Gastrocnemius medialis (tissue), 4 donors: Measurements from ENCODE around the gene FBRSL1. TPM values are rescaled to one million over a fixed set of nuclear protein-coding genes. Genes with fewer than 3 reads are reported as not detected.
A peak's percentile ranks its signal among the peaks of the same experiment; 100 is the strongest.

Source experiments
- ATAC-seq, 2 donors: fragments of 150-250 bp; one replicate each; pipeline ENCODE4 v1.9.1; 2016
- DNase-seq, 2 donors: peaks; one replicate each; pipeline ENCODE4 v3.0.0-alpha.2; 2019
- H3K27ac ChIP-seq, 4 donors: fragments of 200-600 bp; sonication (generic); 1 replicate in 1 of 4; 2 replicates in 3 of 4; pipeline ENCODE4 v1.5.1; 2016 to 2018; ENCODE audit warnings: mild to moderate bottlenecking in 2 of 4, moderate library complexity in 1 of 4
- H3K27me3 ChIP-seq, 3 donors: fragments of 200-600 bp; sonication (generic) in 2 of 3; 1 replicate in 1 of 3; 2 replicates in 2 of 3; pipeline versions ENCODE4 v1.5.1 to v1.6.0; 2016 to 2019; ENCODE audit warnings: mild to moderate bottlenecking in 1 of 3, moderate library complexity in 1 of 3
- H3K36me3 ChIP-seq, 2 donors: fragments of 200-600 bp; sonication (generic) in 1 of 2; one replicate each; pipeline ENCODE4 v1.5.1; 2017 to 2018
- H3K4me1 ChIP-seq, 2 donors: fragments of 200-600 bp; sonication (generic) in 1 of 2; one replicate each; pipeline ENCODE4 v1.5.1; 2016 to 2017; ENCODE audit warnings: mild to moderate bottlenecking in 2 of 2
- H3K4me3 ChIP-seq, 4 donors: fragments of 200-600 bp; sonication (generic) in 3 of 4; 1 replicate in 1 of 4; 2 replicates in 3 of 4; pipeline ENCODE4 v1.5.1; 2016 to 2019; ENCODE audit warnings: mild to moderate bottlenecking in 2 of 4
- H3K9me3 ChIP-seq, 3 donors: fragments of 200-600 bp; sonication (generic) in 2 of 3; 1 replicate in 1 of 3; 2 replicates in 2 of 3; pipeline ENCODE4 v1.5.1; 2016 to 2019
- POLR2A ChIP-seq, 2 donors: fragments of 450-650 bp; IDR thresholded peaks; one replicate each; pipeline ENCODE4 v1.6.1; 2017; ENCODE audit warnings: antibody characterized with exemption in 2 of 2, mild to moderate bottlenecking in 2 of 2, moderate library complexity in 2 of 2
- in situ Hi-C, 4 donors: fragments of 200-750 bp; cut with MboI; loops; one replicate each; pipeline versions ENCODE4 v1.15.0 to v1.8.0; 2017; ENCODE audit warnings: low sequenced_read_pairs in 4 of 4
- intact Hi-C: fragments of 100-400 bp; cut with DNase I; formaldehyde crosslinking; loops from one replicate; pipeline ENCODE4 v1.15.1; 2023; ENCODE audit warnings: low total_unique reads
- total RNA-seq, 4 donors: library from RNA; depleted of rRNA; stranded (reverse); fragments of >200 nt; gene quantifications; one replicate each; pipeline versions ENCODE4 v1.1.0 to v1.2.3, GENCODE V29; 2016
- TF ChIP-seq, protein P1 (sequence below), 5 experiments: fragments of 450-650 bp in 3 of 5; fragments of 200-600 bp in 2 of 5; sonication (generic) in 2 of 5; IDR thresholded peaks in 4 of 5; conservative IDR thresholded peaks in 1 of 5; 1 replicate in 4 of 5; 2 replicates in 1 of 5; pipeline ENCODE4 v1.5.1; 2016 to 2019; ENCODE audit warnings: antibody characterized with exemption in 5 of 5, mild to moderate bottlenecking in 3 of 5, moderate library complexity in 3 of 5

Gene FBRSL1
- total RNA-seq, 4 donors from 2014 or later, result 8.4 to 29.4 (median 22.8) TPM

DNA sequence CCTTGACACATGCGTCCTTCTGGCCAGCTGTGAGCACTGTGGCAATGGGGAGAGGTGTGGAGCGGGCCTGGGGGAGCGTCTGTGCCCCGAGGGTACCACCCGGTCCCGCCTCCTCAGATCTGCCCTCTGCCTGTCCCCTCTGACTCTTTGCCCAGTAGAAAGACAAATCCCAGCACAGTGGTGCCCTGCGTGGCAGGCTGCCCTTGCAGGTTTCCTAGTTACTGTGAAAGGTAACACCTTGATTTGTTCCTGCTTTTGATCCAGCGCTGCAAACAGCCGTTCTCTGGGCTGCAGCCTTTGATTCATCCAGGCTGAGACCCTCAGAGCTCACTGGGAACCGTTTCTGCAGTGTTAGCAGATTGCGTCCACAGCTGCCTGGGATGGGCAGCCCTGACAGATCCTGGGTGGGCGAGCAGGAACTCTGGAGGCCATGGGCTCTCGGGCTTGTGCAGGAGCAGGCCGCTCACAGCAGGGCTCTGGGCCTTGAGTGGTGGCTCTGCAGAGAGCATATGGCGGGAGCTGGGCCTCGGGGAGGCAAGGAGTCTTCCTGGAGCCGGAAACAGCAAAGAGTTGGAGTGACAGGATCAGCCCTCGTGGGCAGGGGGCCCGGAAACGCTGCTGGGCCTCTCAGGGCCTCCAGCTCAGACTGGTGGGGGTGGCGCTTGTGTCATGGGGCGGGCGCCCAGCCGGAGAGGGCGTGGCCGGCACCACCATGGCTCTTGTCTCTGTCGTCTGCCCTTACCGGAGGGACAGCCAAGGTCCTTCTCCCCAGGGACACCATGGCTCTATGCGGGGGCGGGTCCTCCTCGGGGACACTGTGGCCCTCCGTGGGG is 16.6 kb downstream of the FBRSL1 start:
- Histone ChIP-seq H3K27me3 (no peaks in the 10 kb centered on the region), H3K4me3 (peak overlapping the region; percentile 33 to 50 (median 43)), H3K36me3 (peaks cover 0 to 10% of the 10 kb centered on the region in 2 donors), H3K27ac (peak overlapping the region; percentile 76 to 87 (median 80)), H3K4me1 (peaks cover 55 to 57% of the 10 kb centered on the region in 2 donors), H3K9me3 (no peaks in the 10 kb centered on the region)
- DNase-seq (peak; percentile 67 to 84), ATAC-seq (peak; percentile 81 to 83)
- intact Hi-C loops, result loop anchor here (2.0 kb wide), 1 partner anchor 16 kb away; the partner anchor contains the start of gene FBRSL1
- in situ Hi-C loops, result no loop called here
- TF ChIP-seq, protein P1, sequence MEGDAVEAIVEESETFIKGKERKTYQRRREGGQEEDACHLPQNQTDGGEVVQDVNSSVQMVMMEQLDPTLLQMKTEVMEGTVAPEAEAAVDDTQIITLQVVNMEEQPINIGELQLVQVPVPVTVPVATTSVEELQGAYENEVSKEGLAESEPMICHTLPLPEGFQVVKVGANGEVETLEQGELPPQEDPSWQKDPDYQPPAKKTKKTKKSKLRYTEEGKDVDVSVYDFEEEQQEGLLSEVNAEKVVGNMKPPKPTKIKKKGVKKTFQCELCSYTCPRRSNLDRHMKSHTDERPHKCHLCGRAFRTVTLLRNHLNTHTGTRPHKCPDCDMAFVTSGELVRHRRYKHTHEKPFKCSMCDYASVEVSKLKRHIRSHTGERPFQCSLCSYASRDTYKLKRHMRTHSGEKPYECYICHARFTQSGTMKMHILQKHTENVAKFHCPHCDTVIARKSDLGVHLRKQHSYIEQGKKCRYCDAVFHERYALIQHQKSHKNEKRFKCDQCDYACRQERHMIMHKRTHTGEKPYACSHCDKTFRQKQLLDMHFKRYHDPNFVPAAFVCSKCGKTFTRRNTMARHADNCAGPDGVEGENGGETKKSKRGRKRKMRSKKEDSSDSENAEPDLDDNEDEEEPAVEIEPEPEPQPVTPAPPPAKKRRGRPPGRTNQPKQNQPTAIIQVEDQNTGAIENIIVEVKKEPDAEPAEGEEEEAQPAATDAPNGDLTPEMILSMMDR (IDR thresholded peaks at IDR 0.05 in 4 of 5, conservative IDR thresholded peaks at IDR 0.05 in 1 of 5), result no peak
- no peak for TF ChIP-seq POLR2A (IDR thresholded peaks at IDR 0.05)

DNA sequence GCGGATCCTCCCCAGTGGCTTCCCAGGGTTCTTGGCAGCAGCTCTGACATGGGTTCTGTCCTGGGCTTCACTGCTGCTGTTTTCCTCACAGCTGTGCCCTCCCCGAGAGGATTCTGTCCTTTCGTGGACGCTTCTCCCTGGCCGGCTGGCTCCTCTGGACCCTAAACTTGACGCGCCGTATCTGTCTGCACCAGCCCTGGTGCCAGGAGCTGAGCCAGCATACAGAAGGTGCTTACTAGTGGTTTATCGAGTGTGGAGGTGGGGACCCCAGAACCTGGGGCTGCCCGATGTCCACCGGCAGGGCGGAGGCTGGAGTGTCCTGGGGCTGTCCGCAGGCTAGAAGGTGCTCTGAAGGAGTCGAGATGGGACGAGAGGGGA is 17.2 kb downstream of the FBRSL1 start:
- DNase-seq (no peak), ATAC-seq (peak; percentile 43 to 49)
- Histone ChIP-seq H3K4me3 (peak overlapping the region; percentile 33 to 50 (median 43)), H3K27ac (peak overlapping the region; percentile 76 to 87 (median 80)), H3K9me3 (no peaks in the 10 kb centered on the region), H3K36me3 (peaks cover 0 to 10% of the 10 kb centered on the region in 2 donors), H3K27me3 (no peaks in the 10 kb centered on the region), H3K4me1 (peaks cover 49 to 51% of the 10 kb centered on the region in 2 donors)
- in situ Hi-C loops, result no loop called here
- TF ChIP-seq, protein P1 (IDR thresholded peaks at IDR 0.05 in 4 of 5, conservative IDR thresholded peaks at IDR 0.05 in 1 of 5), result no peak
- no peak for TF ChIP-seq POLR2A (IDR thresholded peaks at IDR 0.05)
- intact Hi-C loops, result loop anchor here (2.0 kb wide), 1 partner anchor 16 kb away; the partner anchor contains the start of gene FBRSL1

DNA sequence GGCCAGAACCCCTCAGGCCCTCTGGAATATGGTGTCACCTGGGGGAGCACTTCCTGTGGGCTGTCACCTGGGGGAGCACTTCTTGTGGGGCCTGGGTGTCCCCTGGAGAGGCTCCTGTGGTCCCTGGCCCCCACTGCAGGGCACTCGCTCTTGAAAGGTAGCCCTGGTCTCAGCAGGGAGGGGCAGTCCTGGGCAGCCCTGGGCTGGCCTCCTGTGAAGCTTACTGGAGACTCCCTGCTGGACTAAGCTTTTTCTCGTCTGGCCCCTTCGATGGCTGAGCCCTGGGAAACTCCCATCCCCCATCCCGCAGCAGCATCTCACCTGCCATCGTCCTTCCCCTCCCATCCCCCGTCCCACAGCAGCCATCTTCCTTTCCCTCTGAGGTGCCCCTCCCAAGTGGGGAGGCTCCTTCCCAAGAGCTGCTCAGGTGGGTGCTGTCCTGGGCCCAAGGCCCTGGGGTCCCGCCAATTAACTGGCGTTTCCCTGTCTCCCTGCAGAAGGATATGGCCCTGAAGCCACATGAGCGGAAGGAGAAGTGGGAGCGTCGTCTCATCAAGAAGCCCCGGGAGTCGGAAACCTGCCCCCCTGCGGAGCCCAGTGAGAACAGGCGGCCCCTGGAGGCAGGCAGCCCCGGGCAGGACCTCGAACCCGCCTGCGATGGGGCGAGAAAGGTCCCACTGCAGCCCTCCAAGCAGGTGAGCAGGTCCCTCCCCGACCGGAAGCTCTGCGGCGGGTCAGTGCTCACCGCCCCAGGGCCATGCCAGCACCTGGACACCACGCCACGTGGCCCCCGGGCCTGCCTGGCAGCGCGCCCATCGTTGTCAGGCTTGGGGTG is 17.9 kb downstream of the FBRSL1 start:
- peaks cover 0 to 10% of the 10 kb centered on the region in 2 donors for H3K36me3 ChIP-seq
- DNase-seq (no peak), ATAC-seq (no peak)
- H3K4me3 ChIP-seq, result peak overlapping the region in 1 of 4 donors; percentile 39
- H3K27ac ChIP-seq, result peak overlapping the region; percentile 76 to 87 (median 80)
- in situ Hi-C loops (no loop called here), intact Hi-C loops (loop anchor here (2.0 kb wide), 1 partner anchor 17 kb away; the partner anchor contains the start of gene FBRSL1)
- H3K4me1 ChIP-seq, result peaks cover 45 to 48% of the 10 kb centered on the region in 2 donors
- TF ChIP-seq, protein P1 (IDR thresholded peaks at IDR 0.05 in 4 of 5, conservative IDR thresholded peaks at IDR 0.05 in 1 of 5), result no peak
- no peak for TF ChIP-seq POLR2A (IDR thresholded peaks at IDR 0.05)
- no peaks in the 10 kb centered on the region for H3K27me3 ChIP-seq
- no peaks in the 10 kb centered on the region for H3K9me3 ChIP-seq

DNA sequence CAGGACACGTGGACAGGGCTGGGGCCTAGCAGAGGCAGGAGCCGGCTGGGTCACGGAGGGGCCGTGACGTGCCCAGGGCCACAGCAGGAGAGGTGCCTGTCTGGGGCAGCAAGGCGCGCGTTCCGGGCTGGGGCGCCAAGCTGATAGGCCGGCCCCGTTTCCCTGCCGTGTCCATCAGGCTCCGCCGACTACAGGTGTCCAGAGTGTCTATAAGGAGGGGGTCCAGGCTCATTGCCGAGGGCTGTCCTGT is 18.5 kb downstream of the FBRSL1 start:
- no peak for DNase-seq
- intact Hi-C loops (no loop called here), in situ Hi-C loops (no loop called here)
- ATAC-seq, result no peak
- peaks cover 0 to 10% of the 10 kb centered on the region in 2 donors for H3K36me3 ChIP-seq
- H3K27ac ChIP-seq, result no peak overlapping the region
- TF ChIP-seq, protein P1 (IDR thresholded peaks at IDR 0.05 in 4 of 5, conservative IDR thresholded peaks at IDR 0.05 in 1 of 5), result no peak
- no peak for TF ChIP-seq POLR2A (IDR thresholded peaks at IDR 0.05)
- H3K9me3 ChIP-seq, result no peaks in the 10 kb centered on the region
- no peaks in the 10 kb centered on the region for H3K27me3 ChIP-seq
- H3K4me1 ChIP-seq, result peaks cover 40 to 43% of the 10 kb centered on the region in 2 donors
- H3K4me3 ChIP-seq, result no peak overlapping the region
